Loucy (cell line): ENCODE data around the gene LMX1B.

Source experiments
- H2AFZ ChIP-seq: fragments of 200-600 bp; sonication (generic); 2 replicates; pipeline ENCODE4 v1.6.0; 2016; ENCODE audit warnings: antibody characterized with exemption, mild to moderate bottlenecking, low read length, moderate library complexity
- H3F3A ChIP-seq: fragments of 200-600 bp; 2 replicates; pipeline ENCODE4 v1.6.0; 2016; ENCODE audit warnings: antibody characterized with exemption, low read depth, mild to moderate bottlenecking
- H3K27me3 ChIP-seq: fragments of 200-600 bp; sonication (generic); 2 replicates; pipeline ENCODE4 v1.6.1; 2014; ENCODE audit warnings: low read length, mild to moderate bottlenecking; ENCODE audit not compliant: insufficient read depth, poor library complexity, severe bottlenecking
- H3K36me3 ChIP-seq: fragments of 200-600 bp; sonication (generic); 2 replicates; pipeline ENCODE4 v1.6.1; 2016; ENCODE audit warnings: low read length; ENCODE audit not compliant: insufficient read depth
- H3K4me1 ChIP-seq: fragments of 200-600 bp; sonication (generic); 2 replicates; pipeline ENCODE4 v1.5.1; 2014; ENCODE audit warnings: low read length, mild to moderate bottlenecking; ENCODE audit not compliant: insufficient read depth, poor library complexity, severe bottlenecking
- H3K4me2 ChIP-seq: fragments of 200-600 bp; sonication (generic); 2 replicates; pipeline ENCODE4 v1.6.0; 2014; ENCODE audit warnings: antibody characterized with exemption, low read length, low read depth, mild to moderate bottlenecking; ENCODE audit not compliant: poor library complexity, severe bottlenecking
- H3K4me3 ChIP-seq: fragments of 200-600 bp; sonication (generic); 2 replicates; pipeline ENCODE4 v1.5.1; 2014; ENCODE audit warnings: low read length, mild to moderate bottlenecking, mixed read lengths; ENCODE audit not compliant: poor library complexity, severe bottlenecking
- H3K79me2 ChIP-seq: fragments of 200-600 bp; sonication (generic); 2 replicates; pipeline ENCODE4 v1.6.1; 2014; ENCODE audit warnings: low read length; ENCODE audit not compliant: insufficient read depth
- H3K9ac ChIP-seq: fragments of 200-600 bp; sonication (generic); 2 replicates; pipeline ENCODE4 v1.6.0; 2014; ENCODE audit warnings: mild to moderate bottlenecking, low read depth, low read length, moderate library complexity; ENCODE audit not compliant: poor library complexity, severe bottlenecking
- H3K9me2 ChIP-seq: fragments of 200-600 bp; sonication (generic); replicated peaks from 2 replicates; pipeline ENCODE4 v1.6.1; 2016; ENCODE audit warnings: low read depth, low read length, mixed read lengths
- H3K9me3 ChIP-seq: fragments of 200-600 bp; sonication (generic); 2 replicates; pipeline ENCODE4 v1.6.1; 2014; ENCODE audit warnings: mild to moderate bottlenecking, antibody characterized with exemption, low read length, low read depth; ENCODE audit not compliant: insufficient read depth
- H4K20me1 ChIP-seq: fragments of 200-600 bp; sonication (generic); 2 replicates; pipeline ENCODE4 v1.6.0; 2014; ENCODE audit warnings: antibody characterized with exemption, low read length, mild to moderate bottlenecking; ENCODE audit not compliant: insufficient read depth, poor library complexity, severe bottlenecking
- CTCF ChIP-seq: fragments of 200-600 bp; sonication (generic); conservative IDR thresholded peaks from 2 replicates; pipeline ENCODE4 v1.5.1; 2014; ENCODE audit warnings: mild to moderate bottlenecking, antibody characterized with exemption, low read length
- EZH2phosphoT487 ChIP-seq: fragments of 200-600 bp; IDR thresholded peaks from 2 replicates; pipeline ENCODE4 v1.6.1; 2018; ENCODE audit warnings: antibody characterized with exemption, mild to moderate bottlenecking, moderate library complexity, borderline replicate concordance

Gene LMX1B

GRCh38 chr9:126694206-126695081, 80.7 kb downstream of the LMX1B start:
- H2AFZ ChIP-seq, result no peak overlapping the region
- TF ChIP-seq EZH2phosphoT487 (no peak), CTCF (no peak)
- no peaks in the 10 kb centered on the region for H3K4me1 ChIP-seq
- no peak overlapping the region for H3K4me2 ChIP-seq
- no peak overlapping the region for H3K9ac ChIP-seq
- H3K27me3 ChIP-seq, result no peaks in the 10 kb centered on the region
- H3F3A ChIP-seq, result no peaks in the 10 kb centered on the region
- H3K36me3 ChIP-seq, result no peaks in the 10 kb centered on the region
- no peak overlapping the region for H3K4me3 ChIP-seq
- H4K20me1 ChIP-seq, result no peaks in the 10 kb centered on the region
- H3K9me2 ChIP-seq, result no peaks in the 10 kb centered on the region
- no peaks in the 10 kb centered on the region for H3K9me3 ChIP-seq
- no peaks in the 10 kb centered on the region for H3K79me2 ChIP-seq

GRCh38 chr9:126695186-126695585, 81.5 kb downstream of the LMX1B start:
- no peak for TF ChIP-seq EZH2phosphoT487
- TF ChIP-seq CTCF, result no peak
- Histone ChIP-seq H3K36me3 (no peaks in the 10 kb centered on the region), H3K4me1 (no peaks in the 10 kb centered on the region), H3K79me2 (no peaks in the 10 kb centered on the region), H3K27me3 (no peaks in the 10 kb centered on the region), H3K9me2 (no peaks in the 10 kb centered on the region), H3F3A (no peaks in the 10 kb centered on the region), H3K9me3 (no peaks in the 10 kb centered on the region), H4K20me1 (no peaks in the 10 kb centered on the region), H2AFZ (no peak overlapping the region), H3K4me3 (no peak overlapping the region), H3K9ac (no peak overlapping the region), H3K4me2 (no peak overlapping the region)

- no peaks in the 10 kb centered on the region for H3F3A ChIP-seq
- no peak for TF ChIP-seq CTCF
- no peak overlapping the region for H3K4me3 ChIP-seq
- H3K9me3 ChIP-seq, result no peaks in the 10 kb centered on the region
- no peaks in the 10 kb centered on the region for H4K20me1 ChIP-seq
- no peaks in the 10 kb centered on the region for H3K27me3 ChIP-seq
- H2AFZ ChIP-seq, result no peak overlapping the region
- H3K36me3 ChIP-seq, result no peaks in the 10 kb centered on the region
- H3K4me1 ChIP-seq, result no peaks in the 10 kb centered on the region
- H3K79me2 ChIP-seq, result no peaks in the 10 kb centered on the region
- H3K4me2 ChIP-seq, result no peak overlapping the region
- H3K9me2 ChIP-seq, result no peaks in the 10 kb centered on the region
- H3K9ac ChIP-seq, result no peak overlapping the region
Observed at GRCh38 chr9:126695701-126696400, 82.1 kb downstream of the LMX1B start.
